Stimulated activated CD4-positive, alpha-beta T cell treated with anti-CD3 and anti-CD28 coated beads, Interleukin-1b, Interleukin-23, amount 100 ng/mL, for 1 hour (primary cell): ENCODE results near the gene HOGA1.
A peak's percentile ranks its signal among the peaks of the same experiment; 100 is the strongest.
"Not testable (repeated sequence)": the region's sequence is repeated elsewhere in the genome, so short reads cannot be mapped to it uniquely, and the experiment has no call there.

Experiments
- DNase-seq, 2 donors: peaks; one replicate each; pipeline ENCODE4 v3.0.0-alpha.2; 2020; ENCODE audit warnings: low read depth in 2 of 2

HOGA1 gene

GRCh38 chr10:97611473-97611872 lies 27.3 kb downstream of the HOGA1 start:
- no peak for DNase-seq

GRCh38 chr10:97612386-97612785 lies 28.2 kb downstream of the HOGA1 start:
- no peak for DNase-seq

- no peak for DNase-seq
Measured at GRCh38 chr10:97618285-97618684, 34.1 kb downstream of the HOGA1 start.

GRCh38 chr10:97618733-97619132 lies 34.5 kb downstream of the HOGA1 start:
- DNase-seq: no peak

GRCh38 chr10:97623277-97623676 lies 39.1 kb downstream of the HOGA1 start:
- DNase-seq: no peak

- no peak for DNase-seq
Measured at GRCh38 chr10:97627731-97628130, 43.5 kb downstream of the HOGA1 start.

- DNase-seq: no peak
Measured at GRCh38 chr10:97628228-97628627, 44.0 kb downstream of the HOGA1 start.

- no peak for DNase-seq
Measured at GRCh38 chr10:97629289-97629688, 45.1 kb downstream of the HOGA1 start.

- no peak for DNase-seq
Measured at GRCh38 chr10:97631098-97631497, 46.9 kb downstream of the HOGA1 start.

GRCh38 chr10:97632949-97633884 lies 49.0 kb downstream of the HOGA1 start, which contains the start of gene MORN4:
MORN4 (minus strand) TSS chr10:97633500; CDS start chr10:97619653, 13,847 bp downstream.
- peak; percentile 75 to 83 for DNase-seq

- no peak for DNase-seq
Measured at GRCh38 chr10:97633921-97634320, 49.7 kb downstream of the HOGA1 start.

GRCh38 chr10:97635577-97635976 lies 51.4 kb downstream of the HOGA1 start:
- no peak for DNase-seq

- not testable (repeated sequence) for DNase-seq
Measured at GRCh38 chr10:97639090-97639489, 54.9 kb downstream of the HOGA1 start.

GRCh38 chr10:97640174-97640867 lies 56.1 kb downstream of the HOGA1 start, which contains the start of gene PI4K2A:
PI4K2A (plus strand) TSS chr10:97640671; CDS start chr10:97640743, 72 bp downstream.
- peak; percentile 95 to 97 for DNase-seq

- no peak for DNase-seq
Measured at GRCh38 chr10:97640868-97641811, 57.0 kb downstream of the HOGA1 start.

- not testable (repeated sequence) for DNase-seq
Measured at GRCh38 chr10:97642471-97643159, 58.4 kb downstream of the HOGA1 start.

GRCh38 chr10:97643441-97643985 lies 59.3 kb downstream of the HOGA1 start:
- no peak for DNase-seq

- no peak for DNase-seq
Measured at GRCh38 chr10:97644936-97645335, 60.7 kb downstream of the HOGA1 start.

GRCh38 chr10:97647556-97647955 lies 63.4 kb downstream of the HOGA1 start:
- DNase-seq: no peak

GRCh38 chr10:97648562-97649404 lies 64.6 kb downstream of the HOGA1 start:
- DNase-seq: no peak
